ENCODE data around the gene TFF3.

The TFF3 gene

GRCh38 chr21:42281181-42281680, 34.0 kb downstream of the TFF3 start:
- no peak for DNase-seq (ENCODE audit: low read depth)
- peaks cover 24% of the 10 kb centered on the region for H3K27me3 ChIP-seq (replicated peaks; ENCODE audit: control insufficient read depth, insufficient read depth, low read length)
- no peaks in the 10 kb centered on the region for H3K4me1 ChIP-seq (ENCODE audit: control insufficient read depth, insufficient read depth, low read length)
- no peak overlapping the region for H3K9ac ChIP-seq (ENCODE audit: low read length)
- H3K9me3 ChIP-seq (ENCODE audit: control insufficient read depth, low read length) = no peaks in the 10 kb centered on the region
- H3K4me3 ChIP-seq (ENCODE audit: low read length) = no peak overlapping the region
- no peaks in the 10 kb centered on the region for H3K36me3 ChIP-seq (ENCODE audit: control insufficient read depth, insufficient read depth, low read length, severe bottlenecking)

DNA sequence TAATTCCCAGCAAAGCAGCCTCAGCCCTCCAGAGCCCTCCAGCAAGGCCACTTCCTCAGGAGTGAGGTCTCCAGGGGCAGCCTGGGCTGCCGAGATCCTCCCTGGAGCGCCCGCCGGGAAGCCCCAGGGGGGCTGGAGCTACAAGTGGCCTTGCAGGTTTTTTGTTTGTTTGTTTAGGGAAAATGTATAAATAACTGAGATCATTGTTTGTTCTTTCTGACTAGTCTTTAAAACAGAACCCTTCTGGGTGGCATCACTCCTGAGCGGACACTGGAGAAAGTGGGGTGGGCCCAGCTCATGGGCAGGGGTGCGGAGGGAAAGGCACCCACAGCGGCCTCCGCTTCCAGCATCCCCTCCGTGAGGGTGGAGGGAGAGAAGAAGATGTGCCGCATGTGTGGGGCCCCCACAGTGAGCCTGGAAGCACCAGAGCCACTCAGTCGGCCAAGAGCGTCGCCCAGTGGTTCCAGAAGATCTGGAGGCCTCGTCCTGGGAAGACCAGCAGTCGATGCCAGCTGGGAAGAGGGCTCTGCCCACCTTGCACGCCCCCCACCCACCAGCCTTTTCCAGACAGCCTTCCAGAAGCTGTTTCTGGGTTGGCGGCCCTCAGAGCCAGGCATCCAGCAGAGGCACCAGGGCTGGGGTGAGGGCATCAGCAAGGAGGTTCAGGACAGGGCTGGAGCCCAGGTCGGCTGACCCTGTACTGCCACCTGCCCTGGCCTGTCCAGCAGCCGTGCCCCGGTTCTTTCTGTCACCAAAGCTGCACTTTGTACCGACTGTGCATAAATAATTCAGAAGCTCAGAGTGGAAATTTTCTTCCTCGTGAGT, 34.6 kb downstream of the TFF3 start:
- Histone ChIP-seq H3K4me3 (ENCODE audit: low read length) (no peak overlapping the region), H3K9me3 (ENCODE audit: control insufficient read depth, low read length) (no peaks in the 10 kb centered on the region), H3K27me3 (replicated peaks; ENCODE audit: control insufficient read depth, insufficient read depth, low read length) (peaks cover 26% of the 10 kb centered on the region), H3K9ac (ENCODE audit: low read length) (no peak overlapping the region), H3K36me3 (ENCODE audit: control insufficient read depth, insufficient read depth, low read length, severe bottlenecking) (no peaks in the 10 kb centered on the region), H3K4me1 (ENCODE audit: control insufficient read depth, insufficient read depth, low read length) (no peaks in the 10 kb centered on the region)
- DNase-seq (ENCODE audit: low read depth) = no peak

DNA sequence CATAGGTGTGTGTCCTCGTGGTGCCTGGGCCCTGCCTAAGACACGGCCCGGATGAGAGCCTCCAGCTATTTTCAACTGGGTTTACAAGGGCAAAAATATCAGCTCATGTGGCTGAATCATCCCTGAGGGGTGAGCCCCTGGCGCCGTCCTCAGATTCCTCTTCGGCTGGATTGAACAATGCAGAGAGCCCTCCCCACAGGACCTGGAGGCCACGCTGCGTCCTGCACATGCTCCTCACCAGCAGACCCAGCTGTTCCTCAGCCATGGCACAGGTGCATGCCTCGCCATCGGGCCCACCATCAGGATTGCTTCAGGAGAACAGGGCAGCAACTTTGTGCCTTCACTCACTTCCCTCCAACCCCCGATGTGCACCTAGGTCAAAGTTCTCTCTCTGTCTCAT, 35.3 kb downstream of the TFF3 start:
- no peak for DNase-seq (ENCODE audit: low read depth)
- no peaks in the 10 kb centered on the region for H3K36me3 ChIP-seq (ENCODE audit: control insufficient read depth, insufficient read depth, low read length, severe bottlenecking)

GRCh38 chr21:42279341-42279871, 35.8 kb downstream of the TFF3 start:
- DNase-seq (ENCODE audit: low read depth) = no peak
- Histone ChIP-seq H3K9me3 (ENCODE audit: control insufficient read depth, low read length) (no peaks in the 10 kb centered on the region), H3K27me3 (replicated peaks; ENCODE audit: control insufficient read depth, insufficient read depth, low read length) (peaks cover 31% of the 10 kb centered on the region), H3K9ac (ENCODE audit: low read length) (no peak overlapping the region), H3K4me3 (ENCODE audit: low read length) (no peak overlapping the region), H3K4me1 (ENCODE audit: control insufficient read depth, insufficient read depth, low read length) (no peaks in the 10 kb centered on the region), H3K36me3 (ENCODE audit: control insufficient read depth, insufficient read depth, low read length, severe bottlenecking) (no peaks in the 10 kb centered on the region)

More for the DNA sequence above, 35.3 kb downstream of the TFF3 start:
- H3K9me3 ChIP-seq (ENCODE audit: control insufficient read depth, low read length) = no peaks in the 10 kb centered on the region
- H3K4me3 ChIP-seq (ENCODE audit: low read length) = no peak overlapping the region
- H3K27me3 ChIP-seq (replicated peaks; ENCODE audit: control insufficient read depth, insufficient read depth, low read length) = peaks cover 31% of the 10 kb centered on the region
- H3K4me1 ChIP-seq (ENCODE audit: control insufficient read depth, insufficient read depth, low read length) = no peaks in the 10 kb centered on the region
- no peak overlapping the region for H3K9ac ChIP-seq (ENCODE audit: low read length)

DNA sequence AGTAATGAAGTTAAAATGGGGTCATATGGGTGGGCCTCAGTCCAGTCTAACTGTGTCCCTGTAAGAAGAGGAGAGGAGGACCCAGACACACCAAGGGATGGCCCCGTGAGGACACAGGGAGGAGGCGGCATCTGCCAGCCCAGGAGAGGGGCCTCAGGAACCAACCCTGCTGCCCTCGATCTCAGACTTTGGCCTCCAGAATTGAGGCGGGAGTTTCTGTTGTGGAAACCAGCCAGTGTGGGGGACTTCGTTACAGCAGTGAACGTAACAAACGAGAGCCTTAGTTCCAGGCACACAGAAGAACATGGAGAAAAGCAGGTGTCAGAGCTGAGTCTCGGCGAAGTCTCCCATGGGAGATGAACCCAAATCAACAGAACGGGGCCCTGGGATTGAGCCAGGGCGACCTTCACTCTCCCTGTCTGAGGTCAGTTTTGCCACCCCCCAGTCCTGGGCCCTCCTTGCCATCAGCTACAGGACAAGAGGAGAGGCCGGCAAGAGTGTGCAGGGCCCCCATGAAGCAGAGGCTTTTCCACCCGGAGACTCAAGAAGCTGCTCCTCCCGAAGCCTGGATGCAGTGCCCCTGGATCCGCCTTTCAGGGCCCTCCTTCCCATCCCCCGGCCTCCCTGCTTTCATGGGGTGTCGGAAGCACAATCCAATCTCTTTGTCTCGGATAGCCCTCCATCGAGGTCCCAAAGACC, 36.6 kb downstream of the TFF3 start:
- H3K4me3 ChIP-seq (ENCODE audit: low read length) = no peak overlapping the region
- H3K36me3 ChIP-seq (ENCODE audit: control insufficient read depth, insufficient read depth, low read length, severe bottlenecking) = no peaks in the 10 kb centered on the region

GRCh38 chr21:42277593-42277992, 37.6 kb downstream of the TFF3 start:
- peaks cover 32% of the 10 kb centered on the region for H3K27me3 ChIP-seq (replicated peaks; ENCODE audit: control insufficient read depth, insufficient read depth, low read length)
- H3K9ac ChIP-seq (ENCODE audit: low read length) = no peak overlapping the region
- H3K36me3 ChIP-seq (ENCODE audit: control insufficient read depth, insufficient read depth, low read length, severe bottlenecking) = no peaks in the 10 kb centered on the region
- no peaks in the 10 kb centered on the region for H3K4me1 ChIP-seq (ENCODE audit: control insufficient read depth, insufficient read depth, low read length)
- no peaks in the 10 kb centered on the region for H3K9me3 ChIP-seq (ENCODE audit: control insufficient read depth, low read length)
- H3K4me3 ChIP-seq (ENCODE audit: low read length) = no peak overlapping the region
- DNase-seq (ENCODE audit: low read depth) = no peak

More for the DNA sequence above, 36.6 kb downstream of the TFF3 start:
- no peak for DNase-seq (ENCODE audit: low read depth)
- Histone ChIP-seq H3K27me3 (replicated peaks; ENCODE audit: control insufficient read depth, insufficient read depth, low read length) (peaks cover 31% of the 10 kb centered on the region), H3K9ac (ENCODE audit: low read length) (no peak overlapping the region), H3K4me1 (ENCODE audit: control insufficient read depth, insufficient read depth, low read length) (no peaks in the 10 kb centered on the region), H3K9me3 (ENCODE audit: control insufficient read depth, low read length) (no peaks in the 10 kb centered on the region)

GRCh38 chr21:42276526-42277154, 38.6 kb downstream of the TFF3 start:
- H3K27me3 ChIP-seq (replicated peaks; ENCODE audit: control insufficient read depth, insufficient read depth, low read length) = peaks cover 32% of the 10 kb centered on the region
- no peaks in the 10 kb centered on the region for H3K4me1 ChIP-seq (ENCODE audit: control insufficient read depth, insufficient read depth, low read length)
- no peaks in the 10 kb centered on the region for H3K36me3 ChIP-seq (ENCODE audit: control insufficient read depth, insufficient read depth, low read length, severe bottlenecking)
- DNase-seq (ENCODE audit: low read depth) = no peak
- no peaks in the 10 kb centered on the region for H3K9me3 ChIP-seq (ENCODE audit: control insufficient read depth, low read length)
- no peak overlapping the region for H3K9ac ChIP-seq (ENCODE audit: low read length)
- H3K4me3 ChIP-seq (ENCODE audit: low read length) = no peak overlapping the region

DNA sequence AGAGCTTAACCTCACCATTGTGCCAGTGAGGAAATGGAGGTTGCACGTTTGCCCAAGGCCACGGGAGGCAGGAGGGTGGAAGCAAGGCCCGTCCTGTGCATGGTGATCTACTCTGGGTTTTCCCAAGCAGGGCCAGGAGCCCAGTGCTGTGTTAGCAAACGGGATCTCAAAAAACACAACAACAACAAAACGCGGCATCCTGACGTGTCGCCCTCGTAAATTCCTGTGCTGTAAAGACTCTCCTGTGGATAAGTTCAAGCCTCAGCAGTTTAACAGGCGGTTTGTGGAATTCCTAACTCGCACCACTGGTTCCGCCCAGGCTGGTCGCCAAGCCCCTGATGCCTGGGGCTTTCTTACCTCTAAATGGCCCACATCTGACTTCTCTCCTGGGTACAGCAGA, 39.1 kb downstream of the TFF3 start:
- no peaks in the 10 kb centered on the region for H3K9me3 ChIP-seq (ENCODE audit: control insufficient read depth, low read length)
- peaks cover 36% of the 10 kb centered on the region for H3K27me3 ChIP-seq (replicated peaks; ENCODE audit: control insufficient read depth, insufficient read depth, low read length)
- DNase-seq (ENCODE audit: low read depth) = no peak
- H3K36me3 ChIP-seq (ENCODE audit: control insufficient read depth, insufficient read depth, low read length, severe bottlenecking) = no peaks in the 10 kb centered on the region
- no peak overlapping the region for H3K9ac ChIP-seq (ENCODE audit: low read length)
- no peaks in the 10 kb centered on the region for H3K4me1 ChIP-seq (ENCODE audit: control insufficient read depth, insufficient read depth, low read length)
- H3K4me3 ChIP-seq (ENCODE audit: low read length) = no peak overlapping the region

- no peaks in the 10 kb centered on the region for H3K9me3 ChIP-seq (ENCODE audit: control insufficient read depth, low read length)
- no peak for DNase-seq (ENCODE audit: low read depth)
- no peak overlapping the region for H3K4me3 ChIP-seq (ENCODE audit: low read length)
- no peak overlapping the region for H3K9ac ChIP-seq (ENCODE audit: low read length)
- no peaks in the 10 kb centered on the region for H3K36me3 ChIP-seq (ENCODE audit: control insufficient read depth, insufficient read depth, low read length, severe bottlenecking)
- no peaks in the 10 kb centered on the region for H3K4me1 ChIP-seq (ENCODE audit: control insufficient read depth, insufficient read depth, low read length)
- H3K27me3 ChIP-seq (replicated peaks; ENCODE audit: control insufficient read depth, insufficient read depth, low read length) = peaks cover 27% of the 10 kb centered on the region
These were observed 42.1 kb downstream of the TFF3 start for GRCh38 chr21:42272984-42273600.

GRCh38 chr21:42272109-42272962, 42.9 kb downstream of the TFF3 start:
- no peak for DNase-seq (ENCODE audit: low read depth)
- H3K4me3 ChIP-seq (ENCODE audit: low read length) = no peak overlapping the region
- no peaks in the 10 kb centered on the region for H3K9me3 ChIP-seq (ENCODE audit: control insufficient read depth, low read length)
- peaks cover 26% of the 10 kb centered on the region for H3K27me3 ChIP-seq (replicated peaks; ENCODE audit: control insufficient read depth, insufficient read depth, low read length)
- no peak overlapping the region for H3K9ac ChIP-seq (ENCODE audit: low read length)
- H3K4me1 ChIP-seq (ENCODE audit: control insufficient read depth, insufficient read depth, low read length) = no peaks in the 10 kb centered on the region
- no peaks in the 10 kb centered on the region for H3K36me3 ChIP-seq (ENCODE audit: control insufficient read depth, insufficient read depth, low read length, severe bottlenecking)
